Activated CD4-positive, CD25-positive, alpha-beta regulatory T cell treated with anti-CD3 and anti-CD28 coated beads, Interleukin-2, amount 50 U/mL, for 16 hours (primary cell): Measurements from ENCODE around the gene FOXP1.

ENCODE experiments used
- DNase-seq: peaks from one replicate; pipeline ENCODE4 v3.0.0-alpha.2; 2020; ENCODE audit warnings: low read depth, low spot score

Gene FOXP1

DNA sequence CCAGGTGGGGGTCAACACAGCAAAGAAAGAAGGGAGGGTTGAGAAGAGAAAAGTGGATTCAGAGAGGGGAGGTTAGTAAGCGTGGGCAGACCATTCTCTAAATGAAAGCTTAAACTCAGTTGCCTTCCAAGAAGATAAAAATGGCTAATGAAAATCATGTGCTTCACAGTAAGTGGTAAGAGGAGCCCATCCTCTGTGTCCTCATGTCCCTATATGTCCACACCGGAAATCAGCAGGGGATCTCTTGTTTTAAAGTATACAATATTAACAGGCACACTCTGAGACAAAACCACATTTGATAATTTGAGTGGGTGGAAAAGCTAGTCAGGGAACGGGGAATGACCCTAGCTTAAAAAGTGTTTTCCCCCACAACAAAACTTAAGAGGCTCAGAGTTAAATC, 4.4 kb upstream of the FOXP1 start:
- DNase-seq: no peak

DNA sequence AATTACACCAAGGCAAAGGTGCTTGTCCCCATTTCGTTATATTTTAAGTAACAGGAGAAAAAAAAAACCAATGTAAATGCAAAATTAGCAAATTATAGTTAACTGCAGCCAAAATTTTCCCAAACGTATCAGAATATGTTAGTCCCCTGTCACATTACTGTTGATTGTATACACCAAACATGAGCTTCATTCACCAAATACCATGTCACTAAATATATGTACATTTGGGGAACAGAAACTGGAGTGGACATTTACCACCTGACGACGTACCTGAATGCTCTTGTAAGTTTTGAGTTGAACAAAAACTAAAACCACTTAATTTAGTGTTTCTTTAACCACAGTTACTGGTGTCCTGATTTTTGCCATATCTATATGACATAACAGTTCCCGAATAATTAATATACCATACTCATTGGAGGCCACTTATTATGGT, 3.3 kb upstream of the FOXP1 start:
- no peak for DNase-seq

DNA sequence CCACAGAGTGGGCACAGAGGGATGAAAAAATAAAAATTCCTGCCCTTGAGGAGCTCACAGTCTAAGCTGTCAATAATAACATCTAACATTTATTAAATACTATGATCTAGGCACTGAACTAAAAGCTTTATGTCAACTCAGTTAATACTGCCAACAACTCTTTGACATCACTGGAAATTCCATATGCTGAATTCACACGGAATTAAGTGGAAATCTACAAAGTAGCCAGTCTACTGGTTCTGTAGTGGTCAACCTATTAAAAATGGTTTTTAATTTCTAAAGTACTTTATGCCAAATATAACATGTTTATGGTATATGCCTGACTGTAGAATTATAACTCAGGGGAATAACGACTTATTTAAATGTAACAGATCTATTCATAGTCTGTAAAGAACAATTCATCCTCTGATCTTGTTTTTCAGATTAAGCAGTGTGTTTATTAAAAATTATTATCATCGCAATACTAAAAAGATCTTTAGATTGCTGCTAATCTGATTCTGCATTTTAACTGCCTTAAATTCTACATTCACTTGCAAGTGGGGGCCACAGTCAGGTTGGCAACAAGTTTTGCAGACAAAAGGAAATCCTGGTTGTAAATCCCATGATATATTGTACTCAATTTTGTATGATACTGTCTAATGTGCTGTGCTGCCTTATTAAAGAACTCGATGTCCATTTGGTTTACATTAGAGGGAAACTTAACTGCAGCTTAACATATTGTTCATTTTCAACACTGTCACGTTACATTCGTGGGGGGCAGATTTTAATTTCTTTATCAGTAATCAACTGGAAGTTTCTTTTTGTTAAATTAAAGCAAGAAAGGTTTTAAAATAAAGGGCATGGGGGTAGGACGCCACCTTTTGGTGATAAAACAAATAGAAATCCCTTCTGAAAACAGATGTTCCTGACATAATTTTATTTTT, 2.6 kb upstream of the FOXP1 start:
- DNase-seq: no peak

DNA sequence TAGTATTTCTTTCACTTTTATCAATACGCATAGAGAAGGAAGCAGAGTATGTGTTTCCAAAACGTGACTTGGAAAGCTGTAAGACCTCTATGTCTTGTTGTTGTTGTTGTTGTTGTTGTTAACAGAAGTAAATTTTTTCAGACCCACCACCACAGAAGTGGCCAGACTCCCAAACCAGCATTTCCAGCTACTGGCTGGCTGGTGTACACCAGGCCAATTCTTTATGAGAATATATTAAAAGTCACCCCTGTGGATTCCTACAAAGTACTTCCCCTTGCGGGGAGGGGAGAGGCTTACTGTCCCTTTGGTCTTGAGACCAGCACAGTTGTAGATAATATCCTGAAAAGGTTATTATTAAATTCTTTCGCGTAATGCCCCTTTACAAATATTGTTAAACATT, 1.6 kb upstream of the FOXP1 start:
- DNase-seq: no peak

DNA sequence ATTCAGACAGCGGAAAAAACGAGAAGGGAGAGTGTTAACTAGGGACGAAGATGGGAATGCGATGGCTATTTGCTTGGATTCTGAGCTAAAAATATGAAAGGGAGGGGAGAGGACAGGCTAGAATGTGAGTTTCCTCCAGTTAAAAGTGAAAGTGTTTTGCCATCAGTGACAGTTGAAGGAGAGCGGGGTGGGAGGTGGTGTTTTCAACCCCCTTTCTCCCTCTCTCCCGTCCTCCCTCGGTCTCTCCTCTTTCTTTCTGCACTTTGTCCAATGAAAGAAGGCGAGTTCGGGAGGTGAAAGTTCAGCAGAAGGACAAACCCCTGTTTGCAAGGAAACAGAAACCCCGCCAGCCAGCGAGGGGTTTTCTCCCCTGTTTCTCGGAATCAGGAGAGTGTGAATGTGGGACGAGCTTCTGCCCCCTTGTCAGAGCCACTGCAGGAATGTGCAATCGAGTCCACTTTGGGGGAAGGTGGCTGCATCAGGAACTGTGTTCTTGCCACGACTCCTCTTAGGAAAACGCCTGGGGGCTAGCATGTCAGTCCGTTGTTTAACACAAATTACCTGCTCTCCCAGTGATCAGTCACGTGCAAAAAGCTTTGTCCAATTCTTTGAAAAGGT, 975 bp upstream of the FOXP1 start:
- peak; percentile 21 for DNase-seq

DNA sequence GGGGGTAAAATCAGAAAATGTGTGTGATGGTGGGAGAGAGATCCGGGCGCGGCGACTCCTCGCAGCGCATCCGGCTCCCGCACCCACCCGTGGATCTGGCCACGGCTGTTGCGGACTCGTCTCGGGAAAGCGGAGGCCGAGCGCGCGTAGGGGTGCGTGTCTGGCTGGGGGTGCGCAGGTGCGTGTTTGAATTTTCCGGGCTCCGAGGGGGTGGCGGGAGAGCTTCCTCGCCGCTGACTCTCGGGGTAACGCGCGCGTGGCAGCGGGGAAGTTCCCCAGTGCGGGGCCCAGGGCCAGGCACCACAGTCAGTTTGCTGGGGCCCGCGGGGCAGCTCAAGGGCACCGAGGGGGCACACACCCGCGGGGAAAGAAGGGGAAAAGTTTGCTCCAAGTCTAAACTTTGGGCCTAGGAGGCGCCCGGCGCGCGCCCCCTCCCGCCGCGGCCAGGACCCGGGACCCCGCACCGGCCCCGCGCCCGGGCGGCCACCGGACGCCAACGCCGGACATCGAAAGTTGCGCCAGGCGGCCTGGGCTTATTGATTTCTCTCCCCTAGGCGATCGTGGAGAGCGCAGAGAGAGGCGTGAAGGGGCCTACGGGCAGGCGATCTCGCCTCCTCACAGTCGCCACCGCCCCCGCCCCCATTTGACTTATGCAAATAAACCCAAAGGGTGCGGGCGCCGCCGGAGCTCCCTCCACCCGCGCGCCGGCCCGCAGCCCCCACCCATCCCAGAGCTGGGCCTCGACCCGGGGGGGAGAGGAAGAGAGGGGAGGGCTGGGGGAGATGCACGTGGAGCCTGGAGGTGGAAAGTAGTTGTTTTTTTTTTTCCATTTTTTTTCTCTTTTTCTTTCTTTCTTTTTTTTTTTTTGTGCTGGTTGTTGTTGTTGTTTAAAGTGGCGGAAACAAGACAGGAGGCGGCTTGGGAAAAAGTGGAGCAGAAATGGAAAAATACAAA, 639 bp downstream of the FOXP1 start:
- DNase-seq: peak; percentile 51

DNA sequence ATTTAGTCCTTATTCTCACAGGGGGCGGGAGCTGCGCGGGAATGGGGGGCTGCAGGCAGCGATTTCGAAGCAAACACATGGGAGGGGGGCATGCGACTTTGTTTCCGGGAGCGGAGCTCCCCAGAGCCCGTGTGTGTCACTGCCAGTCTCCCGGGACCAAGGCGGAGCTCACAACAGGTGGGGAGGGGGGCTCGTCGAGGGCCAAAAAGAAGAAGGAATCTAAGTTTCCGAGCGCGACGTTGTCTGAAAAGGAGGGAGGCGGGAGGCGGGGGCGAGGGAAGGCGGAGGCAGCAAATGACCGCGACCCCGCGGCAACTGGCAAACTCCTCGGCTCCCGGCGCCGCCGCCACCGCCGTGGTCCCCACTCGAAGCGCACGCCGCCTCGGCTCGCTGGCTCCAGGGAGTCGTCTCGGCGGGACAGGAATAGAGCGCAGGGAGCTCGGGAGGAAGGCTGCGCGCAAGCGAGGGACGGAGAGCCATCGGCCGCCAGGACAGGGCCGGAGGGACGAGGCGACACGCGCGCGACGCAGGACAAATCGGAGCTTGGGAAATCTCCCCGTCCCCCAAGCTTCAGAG, 1.4 kb downstream of the FOXP1 start:
- DNase-seq: peak; percentile 6

DNA sequence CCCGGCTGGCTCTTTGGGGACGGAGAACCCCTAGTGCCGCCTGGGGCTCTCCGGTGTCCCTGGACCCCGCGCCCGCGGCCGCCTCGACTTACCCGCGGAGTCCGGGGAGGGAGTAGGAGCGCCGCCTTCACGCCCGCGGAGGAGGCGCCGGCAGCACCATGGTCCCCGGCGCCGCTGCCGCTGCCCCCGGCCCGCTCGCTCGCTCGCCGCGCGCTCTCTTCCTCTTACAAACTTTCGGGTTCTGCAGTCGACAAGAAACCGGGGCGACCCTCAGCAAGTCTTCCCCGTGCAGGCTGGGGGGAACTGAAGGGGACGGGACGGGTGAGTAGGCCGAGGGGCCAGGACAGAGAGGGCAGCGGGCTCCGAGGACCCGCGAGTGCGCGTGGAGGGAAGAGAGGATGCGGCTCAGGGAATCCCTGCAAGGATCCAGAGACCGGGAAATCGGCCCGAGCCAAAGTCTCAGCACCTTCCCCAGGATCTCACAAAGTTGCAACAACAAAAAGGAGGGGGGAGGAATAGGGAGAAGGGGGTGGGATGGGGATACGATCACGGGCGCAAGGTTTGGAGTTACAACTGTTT, 2.0 kb downstream of the FOXP1 start:
- DNase-seq: no peak

DNA sequence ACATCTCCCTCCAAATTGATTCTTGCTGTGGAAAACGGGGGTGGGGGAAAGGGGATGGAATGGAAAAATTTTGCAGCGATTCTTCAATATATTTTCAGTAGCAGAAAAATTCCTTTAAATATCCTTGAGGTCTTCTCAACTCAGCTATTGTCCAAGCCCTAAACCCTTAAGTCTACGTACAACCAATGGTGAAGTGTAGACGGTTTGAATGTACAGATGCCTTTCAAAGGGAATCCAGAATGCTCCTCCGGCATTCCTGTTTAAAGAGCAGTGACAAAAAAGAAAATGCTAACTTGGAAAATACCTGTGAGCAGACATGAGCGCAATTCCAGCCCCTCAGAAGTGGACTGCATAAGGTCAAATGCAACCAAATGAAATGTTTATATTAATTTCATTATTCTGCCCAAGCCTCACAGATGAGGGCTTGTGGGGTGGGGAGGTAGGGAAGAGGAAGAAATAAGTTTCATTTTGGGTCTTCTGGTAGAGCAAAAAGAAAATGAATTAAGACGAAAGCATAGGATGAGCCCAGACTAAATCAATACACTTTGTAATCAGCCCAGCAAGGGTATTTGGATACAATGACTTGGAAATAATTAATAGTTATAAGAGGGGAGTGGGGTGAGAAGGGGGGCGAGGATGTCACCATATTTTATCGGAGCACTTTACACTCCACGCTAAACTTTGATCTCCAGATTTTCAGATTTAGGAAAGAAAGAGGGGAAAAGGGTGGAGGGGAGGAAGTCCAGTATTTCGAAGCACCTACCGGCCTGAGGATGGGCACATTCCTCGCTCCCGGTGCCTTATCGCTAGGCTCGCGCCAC, 2.7 kb downstream of the FOXP1 start:
- no peak for DNase-seq

DNA sequence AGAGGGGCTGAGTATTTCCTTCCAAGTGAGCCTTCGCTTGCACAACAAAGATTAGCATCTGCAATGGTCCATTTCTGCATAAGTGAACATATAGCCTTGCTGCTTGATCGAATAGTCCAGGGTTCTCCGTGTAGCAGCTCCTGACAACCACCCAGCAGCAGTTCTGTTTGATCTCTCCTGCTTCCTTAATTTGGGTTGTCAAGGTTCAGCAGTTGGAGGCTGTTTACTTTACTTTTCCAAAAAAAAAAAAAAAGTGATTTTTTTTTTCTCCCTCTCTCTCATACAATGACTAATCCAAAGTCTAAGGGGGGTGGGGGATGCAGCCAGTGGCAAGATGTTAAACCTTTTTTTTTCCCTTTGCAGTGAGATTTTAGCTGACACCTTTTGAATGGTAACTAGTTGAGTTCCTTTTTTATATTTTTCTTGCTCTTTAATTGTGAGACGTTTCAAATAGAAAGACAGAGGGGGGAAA, 3.6 kb downstream of the FOXP1 start:
- DNase-seq: no peak

DNA sequence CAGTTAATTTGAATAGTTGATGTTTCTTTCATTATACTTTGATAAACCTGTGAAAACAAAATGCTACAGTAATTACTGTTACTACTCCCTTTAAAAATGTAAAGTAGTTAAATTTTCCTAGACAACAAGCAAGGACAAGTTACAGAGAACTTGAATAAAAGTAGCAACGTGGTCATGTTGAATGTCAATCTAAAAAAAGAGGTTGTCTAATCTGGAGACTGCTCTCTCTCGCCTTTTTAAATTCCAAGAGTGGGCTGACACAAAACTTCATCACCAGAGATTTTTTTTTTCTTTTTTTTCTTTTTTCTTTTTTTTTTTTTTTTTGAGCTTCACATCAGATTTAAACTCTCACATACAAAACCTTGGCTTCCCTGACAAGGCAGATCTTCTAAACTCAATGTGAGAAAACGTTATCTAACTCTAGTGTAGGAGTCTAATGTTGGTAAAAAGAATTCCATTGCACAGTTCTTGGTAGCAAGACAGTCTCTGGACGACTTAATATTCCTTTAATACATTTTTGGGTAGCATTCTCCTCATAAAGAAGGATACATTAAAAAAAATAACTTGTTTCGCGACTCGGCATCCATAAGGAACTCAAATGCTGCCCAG, 4.1 kb downstream of the FOXP1 start:
- no peak for DNase-seq

DNA sequence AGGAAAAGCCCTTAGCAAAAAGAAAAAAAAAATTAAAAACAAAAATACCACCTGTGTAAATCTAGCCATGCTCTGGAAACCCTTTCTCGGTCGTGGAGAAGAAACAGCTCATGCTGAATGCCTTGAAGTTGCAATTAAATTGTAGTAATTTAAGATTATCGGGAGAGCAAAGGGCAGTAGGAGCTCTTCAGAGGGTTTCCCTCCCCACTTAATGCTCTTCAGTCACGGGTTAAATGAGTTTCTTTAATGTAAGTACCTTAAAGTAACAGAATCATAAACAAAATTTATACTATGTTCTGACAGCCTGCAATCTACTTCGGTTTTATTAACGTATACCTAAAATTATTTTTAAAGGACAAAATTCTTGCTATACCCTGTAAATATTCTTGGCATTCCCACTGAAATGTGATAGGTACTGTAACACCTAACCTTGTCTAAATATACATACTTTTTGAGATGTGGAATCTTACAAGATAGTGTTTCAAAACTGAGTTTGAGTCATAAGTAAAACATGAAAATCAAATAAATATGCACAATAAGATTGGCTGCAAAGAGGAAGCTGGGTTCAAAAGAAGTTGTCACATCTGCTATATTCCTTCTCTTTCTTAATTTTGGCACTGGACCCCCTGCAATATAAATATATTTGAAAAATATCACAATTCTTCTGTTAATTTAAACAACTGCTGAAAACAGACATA, 5.3 kb downstream of the FOXP1 start:
- DNase-seq: no peak

DNA sequence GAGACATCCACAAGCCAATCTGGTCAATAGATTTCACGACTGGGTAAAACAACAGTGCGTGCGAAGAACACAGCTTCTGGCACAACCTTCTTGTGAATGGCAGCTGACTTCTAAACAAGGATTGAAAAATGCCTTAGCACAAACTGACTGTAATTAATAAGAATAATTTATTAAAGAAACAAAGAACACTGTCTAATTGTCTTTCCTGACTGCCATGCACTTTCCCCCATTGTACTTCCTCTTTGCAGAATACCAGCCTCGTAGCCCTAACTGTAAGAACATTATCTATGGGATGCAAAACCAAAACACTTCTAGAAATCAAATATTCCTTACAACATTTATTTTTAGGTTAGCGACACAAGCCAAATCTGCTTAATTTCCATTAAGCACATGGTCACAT, 6.5 kb downstream of the FOXP1 start:
- DNase-seq: no peak

DNA sequence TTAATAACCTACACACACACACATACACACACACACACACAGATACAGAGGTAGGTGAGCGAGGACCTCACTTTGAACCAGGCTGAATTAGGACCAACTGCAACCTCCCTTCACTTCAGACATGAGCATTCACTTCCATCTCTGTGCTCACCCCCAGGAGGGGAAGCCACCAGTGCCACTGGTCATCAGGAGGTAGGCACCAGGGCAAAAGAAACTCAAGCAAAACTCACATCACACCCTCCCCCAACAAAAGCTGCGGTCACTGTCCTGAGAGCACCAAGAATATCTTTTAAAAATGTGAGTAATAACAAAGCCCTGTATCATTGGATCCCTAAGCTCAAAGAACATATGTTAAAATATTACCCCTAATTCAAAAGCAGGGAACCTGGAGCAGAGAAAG, 8.1 kb downstream of the FOXP1 start:
- no peak for DNase-seq

DNA sequence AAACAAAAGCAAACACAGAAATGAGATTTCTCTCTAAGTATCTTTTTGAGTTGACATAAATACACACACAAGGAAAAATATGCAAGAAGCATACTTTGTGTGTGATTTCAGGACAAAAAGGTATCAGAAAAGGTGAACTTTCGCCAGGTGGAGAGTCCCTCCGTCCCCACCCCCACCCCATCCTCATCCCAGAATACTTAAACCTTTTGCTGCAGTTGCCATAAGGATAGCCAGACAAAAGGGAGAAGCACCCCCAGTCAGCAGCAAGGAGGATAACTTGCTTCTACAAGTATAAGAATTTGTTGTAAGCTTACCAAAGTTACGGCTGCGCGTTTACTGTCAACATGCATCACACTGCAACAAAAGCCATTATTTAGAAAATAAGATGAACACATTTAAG, 10.3 kb downstream of the FOXP1 start:
- DNase-seq: no peak

DNA sequence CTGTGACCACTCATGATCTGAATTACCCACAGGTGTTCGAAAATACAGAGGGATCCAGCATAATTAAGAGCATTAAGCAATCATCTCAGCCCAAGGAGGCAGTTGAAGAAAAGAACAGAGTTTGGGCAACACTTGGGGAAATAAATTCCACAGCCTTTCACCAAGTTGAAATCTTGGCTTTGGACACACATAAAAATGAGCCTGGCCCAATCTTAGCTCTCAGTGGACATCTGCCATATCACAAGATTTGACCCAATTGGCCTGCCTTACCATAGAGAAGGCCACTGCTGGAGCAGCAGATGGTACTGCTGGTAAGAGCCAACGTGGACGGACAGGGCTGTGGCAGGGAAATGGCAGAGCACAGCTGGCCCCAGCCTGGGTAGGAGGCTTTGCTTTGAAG, 13.0 kb downstream of the FOXP1 start:
- no peak for DNase-seq

DNA sequence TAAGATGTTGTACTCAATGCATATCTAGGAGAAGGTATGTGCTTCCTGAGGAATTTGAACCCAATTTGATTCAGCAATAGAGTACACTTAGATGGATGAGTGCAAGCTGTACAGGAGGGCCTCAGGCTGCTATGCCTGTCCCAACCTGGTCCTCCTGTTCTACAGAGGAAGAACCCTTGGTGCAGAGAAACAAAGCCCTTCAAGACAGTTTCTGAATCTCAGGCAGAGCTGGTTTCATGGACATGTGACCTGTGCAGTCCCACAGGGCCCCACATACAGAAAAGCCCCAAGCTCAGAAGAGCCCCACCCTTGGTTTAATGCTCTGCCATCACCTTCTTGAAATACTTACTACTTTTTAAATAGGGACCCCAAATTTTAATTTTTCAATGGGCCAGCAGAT, 15.3 kb downstream of the FOXP1 start:
- DNase-seq: no peak

DNA sequence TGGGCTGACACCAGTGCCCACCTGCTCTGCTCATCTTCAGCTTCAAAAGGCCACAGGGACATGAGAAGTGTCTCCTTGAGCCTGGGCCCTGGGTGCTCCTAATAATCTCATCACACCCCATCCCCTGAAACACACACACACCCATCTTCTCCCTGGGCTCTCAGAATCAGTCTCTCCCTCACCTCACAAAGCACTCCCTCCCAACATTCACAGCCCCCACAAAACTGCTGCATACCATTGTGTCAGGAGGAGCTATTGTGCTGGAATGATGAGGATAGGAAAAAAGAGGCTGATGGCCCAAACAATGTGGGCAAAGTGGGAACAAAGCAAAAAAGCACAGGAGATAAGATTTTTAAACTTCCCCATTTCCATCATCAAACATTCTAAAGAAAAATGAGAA, 16.8 kb downstream of the FOXP1 start:
- no peak for DNase-seq

DNA sequence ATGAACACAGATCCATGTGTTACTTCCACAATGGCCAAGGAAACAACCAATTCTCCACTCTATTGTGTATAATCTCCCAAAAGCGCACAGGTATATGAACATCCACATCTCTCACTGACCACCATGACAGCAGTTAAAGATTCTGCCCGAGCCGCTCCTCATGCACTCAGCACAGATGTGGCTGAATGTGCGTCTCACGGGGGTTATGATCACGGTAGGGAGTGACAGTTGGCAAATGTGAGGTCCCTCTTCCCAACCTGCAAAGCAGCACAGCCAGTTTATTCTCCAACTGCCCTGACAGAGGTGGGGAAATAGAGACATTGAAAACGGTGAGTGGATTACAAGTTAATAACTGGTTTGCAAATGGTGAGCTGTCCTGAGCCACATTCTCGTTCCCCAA, 17.6 kb downstream of the FOXP1 start:
- no peak for DNase-seq
